ENCODE results near the gene GSTT2B. TPM values are rescaled to one million over a fixed set of nuclear protein-coding genes. Genes with fewer than 3 reads are reported as not detected.
"Not testable (repeated sequence)": the region's sequence is repeated elsewhere in the genome, so short reads cannot be mapped to it uniquely, and the experiment has no call there.

Gene GSTT2B
- total and polyA plus RNA-seq, 10 of the 15 experiments (the other 5 are each of a cell fraction or from before 2014, with no cell fraction given), result 0.15 to 0.29 (median 0.21) TPM; not detected in 7

DNA sequence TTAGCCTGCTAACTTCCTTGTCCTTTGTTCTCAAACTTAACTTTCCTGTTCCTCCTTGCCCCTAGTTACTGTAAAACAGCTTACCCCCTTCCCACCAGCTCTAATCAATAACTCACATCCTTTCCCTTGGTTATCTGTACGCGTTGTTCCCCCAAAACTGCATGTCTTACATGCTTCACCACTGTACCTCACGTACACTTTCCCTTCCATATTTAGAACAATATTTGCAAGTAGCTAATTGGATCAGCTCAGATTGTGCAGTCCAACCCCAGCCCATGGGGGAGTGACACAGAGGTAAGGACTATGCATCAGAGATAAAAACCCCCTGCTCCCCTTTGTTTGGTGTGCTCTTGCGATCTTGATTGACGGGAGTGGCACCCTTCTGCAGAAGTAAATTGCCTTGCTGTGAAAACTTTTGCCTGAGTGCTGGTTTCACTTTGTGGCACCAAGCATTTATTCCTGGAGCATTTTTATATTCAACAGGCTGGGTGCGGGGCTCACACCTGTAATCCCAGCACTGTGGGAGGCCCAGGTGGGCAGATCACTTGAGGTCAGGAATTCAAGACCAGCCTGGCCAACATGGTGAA is 35.9 kb downstream of the GSTT2B start:
- BruUV-seq (replicated peaks), result no TSS peak
- FAIRE-seq (no peak), DNase-seq (ENCODE audit: low read depth, low spot score) (no peak), ATAC-seq (no peak)
- H4K20me1 ChIP-seq (ENCODE audit: control insufficient read depth, insufficient read depth), result no peaks in the 10 kb centered on the region
- H3K27ac ChIP-seq (ENCODE audit: control insufficient read depth, insufficient read depth), result no peak overlapping the region
- 98% methylated on average over 5 of the region's 6 CpGs for WGBS (ENCODE audit: insufficient coverage, insufficient replicate concordance, low lambda C conversion rate, missing lambda C conversion rate)
- no peak overlapping the region for H3K4me3 ChIP-seq
- CTCF ChIA-PET, result no interaction called here
- H3K9me3 ChIP-seq (replicated peaks; ENCODE audit: control insufficient read depth, insufficient read depth, low read length), result peaks cover 10% of the 10 kb centered on the region
- 0 out of 2 replicates have a peak, but pooled peaks have one; percentile 84 for TF ChIP-seq CBX5 (IDR thresholded peaks at IDR 0.05; ENCODE audit: low read depth)
- no peak for TF ChIP-seq HDAC6 (IDR thresholded peaks at IDR 0.05; ENCODE audit: unreplicated experiment)
- SMC1A ChIA-PET (ENCODE audit: uncharacterized antibody, unreplicated experiment), result no interaction called here
- no peaks in the 10 kb centered on the region for H3K4me1 ChIP-seq (ENCODE audit: control insufficient read depth, insufficient read depth, low read length)
- POLR2A ChIA-PET, result no interaction called here
- no peak overlapping the region for H3K4me2 ChIP-seq (ENCODE audit: control insufficient read depth, insufficient read depth)
- no peaks in the 10 kb centered on the region for H3K27me3 ChIP-seq (replicated peaks in 1 of 2; ENCODE audit: control insufficient read depth in 2 of 2, insufficient read depth in 2 of 2, low read length in 1 of 2)
- in situ Hi-C loops (cut with MboI) (loop anchor here (5.0 kb wide), 1 partner anchor 47 kb away; the partner anchor contains the start of gene DDT), intact Hi-C loops (cut with micrococcal nuclease; ENCODE audit: unreplicated experiment) (loop anchor here (5.0 kb wide), 1 partner anchor 47 kb away; the partner anchor contains the start of gene DDT)
- no peak overlapping the region for H3K9ac ChIP-seq (ENCODE audit: control insufficient read depth, insufficient read depth, low read length)
- H2AFZ ChIP-seq (ENCODE audit: control insufficient read depth, low read depth, low read length), result no peak overlapping the region
- RAD21 ChIA-PET (ENCODE audit: unreplicated experiment), result no interaction called here
- H3K79me2 ChIP-seq (ENCODE audit: control insufficient read depth, insufficient read depth, low read length), result no peaks in the 10 kb centered on the region; the same call in 1 of the 2 replicates
- H3K36me3 ChIP-seq (ENCODE audit: control insufficient read depth in 2 of 2, insufficient read depth in 2 of 2, low read length in 1 of 2), result peaks cover 3 to 34% of the 10 kb centered on the region in 2 experiments

GRCh38 chr22:23922921-23923320 is 38.1 kb downstream of the GSTT2B start:
- TF ChIP-seq CREB1 (IDR thresholded peaks at IDR 0.05; ENCODE audit: low read depth), result no peak
- TF ChIP-seq, protein P1, sequence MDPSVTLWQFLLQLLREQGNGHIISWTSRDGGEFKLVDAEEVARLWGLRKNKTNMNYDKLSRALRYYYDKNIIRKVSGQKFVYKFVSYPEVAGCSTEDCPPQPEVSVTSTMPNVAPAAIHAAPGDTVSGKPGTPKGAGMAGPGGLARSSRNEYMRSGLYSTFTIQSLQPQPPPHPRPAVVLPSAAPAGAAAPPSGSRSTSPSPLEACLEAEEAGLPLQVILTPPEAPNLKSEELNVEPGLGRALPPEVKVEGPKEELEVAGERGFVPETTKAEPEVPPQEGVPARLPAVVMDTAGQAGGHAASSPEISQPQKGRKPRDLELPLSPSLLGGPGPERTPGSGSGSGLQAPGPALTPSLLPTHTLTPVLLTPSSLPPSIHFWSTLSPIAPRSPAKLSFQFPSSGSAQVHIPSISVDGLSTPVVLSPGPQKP (IDR thresholded peaks at IDR 0.05; ENCODE audit: low read depth, low read length), result no peak
- intact Hi-C loops (cut with micrococcal nuclease; ENCODE audit: unreplicated experiment), result no loop called here
- Histone ChIP-seq H3K79me2 (ENCODE audit: control insufficient read depth, insufficient read depth, low read length) (no peaks in the 10 kb centered on the region; the same call in 1 of the 2 replicates), H2AFZ (ENCODE audit: control insufficient read depth, low read depth, low read length) (no peak overlapping the region), H3K27ac (ENCODE audit: control insufficient read depth, insufficient read depth) (no peak overlapping the region), H3K4me1 (ENCODE audit: control insufficient read depth, insufficient read depth, low read length) (no peaks in the 10 kb centered on the region), H3K27me3 (replicated peaks in 1 of 2; ENCODE audit: control insufficient read depth in 2 of 2, insufficient read depth in 2 of 2, low read length in 1 of 2) (no peaks in the 10 kb centered on the region), H4K20me1 (ENCODE audit: control insufficient read depth, insufficient read depth) (no peaks in the 10 kb centered on the region), H3K36me3 (ENCODE audit: control insufficient read depth in 2 of 2, insufficient read depth in 2 of 2, low read length in 1 of 2) (peaks cover 3 to 30% of the 10 kb centered on the region in 2 experiments), H3K4me2 (ENCODE audit: control insufficient read depth, insufficient read depth) (no peak overlapping the region), H3K4me3 (no peak overlapping the region), H3K9me3 (replicated peaks; ENCODE audit: control insufficient read depth, insufficient read depth, low read length) (peaks cover 10% of the 10 kb centered on the region), H3K9ac (ENCODE audit: control insufficient read depth, insufficient read depth, low read length) (no peak overlapping the region)
- ChIA-PET RAD21 (ENCODE audit: unreplicated experiment) (no interaction called here), SMC1A (ENCODE audit: uncharacterized antibody, unreplicated experiment) (no interaction called here), POLR2A (interaction anchor here (1.7 kb wide), 1 partner anchor 9 kb away, joined by 4 read pairs; no protein-coding TSS in a partner anchor), CTCF (no interaction called here)
- BruUV-seq (replicated peaks), result no TSS peak
- DNase-seq (ENCODE audit: low read depth, low spot score) (no peak), ATAC-seq (no peak), FAIRE-seq (peak; percentile 62)
- in situ Hi-C loops (cut with MboI), result no loop called here
- 70% methylated on average over 2 of the region's 2 CpGs for WGBS (ENCODE audit: insufficient coverage, insufficient replicate concordance, low lambda C conversion rate, missing lambda C conversion rate)

- H3K27me3 ChIP-seq (replicated peaks in 1 of 2; ENCODE audit: control insufficient read depth in 2 of 2, insufficient read depth in 2 of 2, low read length in 1 of 2); BruUV-seq (replicated peaks); H3K4me2 ChIP-seq (ENCODE audit: control insufficient read depth, insufficient read depth); DNase-seq (ENCODE audit: low read depth, low spot score); H3K4me1 ChIP-seq (ENCODE audit: control insufficient read depth, insufficient read depth, low read length); SMC1A ChIA-PET (ENCODE audit: uncharacterized antibody, unreplicated experiment); RAD21 ChIA-PET (ENCODE audit: unreplicated experiment); H3K9me3 ChIP-seq (replicated peaks; ENCODE audit: control insufficient read depth, insufficient read depth, low read length); H2AFZ ChIP-seq (ENCODE audit: control insufficient read depth, low read depth, low read length); H3K9ac ChIP-seq (ENCODE audit: control insufficient read depth, insufficient read depth, low read length); in situ Hi-C loops (cut with MboI); FAIRE-seq; H3K79me2 ChIP-seq (ENCODE audit: control insufficient read depth, insufficient read depth, low read length); H4K20me1 ChIP-seq (ENCODE audit: control insufficient read depth, insufficient read depth); H3K4me3 ChIP-seq; intact Hi-C loops (cut with micrococcal nuclease; ENCODE audit: unreplicated experiment); H3K27ac ChIP-seq (ENCODE audit: control insufficient read depth, insufficient read depth); ATAC-seq: not testable (repeated sequence)
- ChIA-PET POLR2A (interaction anchor here (0.7 to 1.7 kb wide), 3 partner anchors 8 to 172 kb away, joined by 3 to 4 read pairs (median 4); partner anchors contain the start of gene MIF), CTCF (interaction anchor here (1.0 to 1.2 kb wide), 2 partner anchors 27 to 63 kb away, joined by 4 to 5 read pairs; partner anchors contain the start of gene MIF)
- 98% methylated on average over 13 of the region's 13 CpGs for WGBS (ENCODE audit: insufficient coverage, insufficient replicate concordance, low lambda C conversion rate, missing lambda C conversion rate)
- H3K36me3 ChIP-seq (ENCODE audit: control insufficient read depth in 2 of 2, insufficient read depth in 2 of 2, low read length in 1 of 2), result peaks cover 3 to 27% of the 10 kb centered on the region in 2 experiments
These were observed 39.3 kb downstream of the GSTT2B start for GRCh38 chr22:23921586-23922201.
